Epidermal melanocyte (primary cell): ENCODE results near the gene ZNF211.
A peak's percentile ranks its signal among the peaks of the same experiment; 100 is the strongest.

ENCODE experiments used
- DNase-seq: peaks from one replicate; pipeline ENCODE4 v3.0.0; 2011; ENCODE audit warnings: low spot score; ENCODE audit not compliant: insufficient read length

The ZNF211 gene

GRCh38 chr19:57632987-57633831 lies at the start of gene ZNF211:
Gene ZNF211, plus strand, starts transcription at chr19:57633168. Its CDS starts 179 bp downstream, at chr19:57633347.
- peak; percentile 86 for DNase-seq

- DNase-seq: peak; percentile 97
These were observed 49.2 kb upstream of the ZNF211 start, which contains the start of gene ZIK1 for GRCh38 chr19:57583521-57584416. Gene ZIK1, plus strand, starts transcription at chr19:57584145. Its CDS starts 212 bp downstream, at chr19:57584357.

- DNase-seq: no peak
These were observed 45.4 kb upstream of the ZNF211 start for GRCh38 chr19:57587529-57587928.

- no peak for DNase-seq
These were observed 33.6 kb upstream of the ZNF211 start for GRCh38 chr19:57599377-57599760.

- DNase-seq: peak; percentile 90
These were observed 33.1 kb upstream of the ZNF211 start, which contains the start of gene ZNF530 for GRCh38 chr19:57599761-57600383. Gene ZNF530, plus strand, starts transcription at chr19:57599885. Its CDS starts 4,461 bp downstream, at chr19:57604346.

GRCh38 chr19:57606931-57607330 lies 26.0 kb upstream of the ZNF211 start:
- no peak for DNase-seq

DNA sequence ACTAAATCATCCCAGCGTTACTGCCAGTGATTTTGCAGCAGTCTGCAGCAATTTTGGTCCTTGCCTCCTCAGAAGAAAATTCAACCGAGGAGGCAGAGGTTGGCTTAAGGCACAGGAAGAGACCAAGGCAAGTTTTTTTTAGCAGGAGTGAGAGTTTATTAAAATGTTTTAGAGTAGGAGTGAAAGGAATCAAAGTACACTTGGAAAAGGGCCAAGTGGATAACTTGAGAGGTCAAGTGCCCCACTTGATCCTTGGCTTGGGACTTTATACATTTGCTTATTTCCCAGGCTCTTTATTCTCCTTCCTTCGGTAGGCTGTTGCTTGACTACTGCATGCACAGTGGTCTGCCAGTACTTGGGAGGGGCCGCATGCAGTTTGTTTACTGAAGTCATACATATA lies 21.9 kb upstream of the ZNF211 start:
- DNase-seq: no peak

- peak; percentile 95 for DNase-seq
These were observed 18.8 kb upstream of the ZNF211 start, which contains the start of gene ZNF134 for GRCh38 chr19:57613941-57614743. Gene ZNF134, plus strand, starts transcription at chr19:57614242. Its CDS starts 5,227 bp downstream, at chr19:57619469.

GRCh38 chr19:57615346-57615745 lies 17.6 kb upstream of the ZNF211 start:
- no peak for DNase-seq

- DNase-seq: no peak
These were observed 12.2 kb upstream of the ZNF211 start for GRCh38 chr19:57620673-57621348.

- no peak for DNase-seq
These were observed 9.9 kb upstream of the ZNF211 start for GRCh38 chr19:57623091-57623490.

DNA sequence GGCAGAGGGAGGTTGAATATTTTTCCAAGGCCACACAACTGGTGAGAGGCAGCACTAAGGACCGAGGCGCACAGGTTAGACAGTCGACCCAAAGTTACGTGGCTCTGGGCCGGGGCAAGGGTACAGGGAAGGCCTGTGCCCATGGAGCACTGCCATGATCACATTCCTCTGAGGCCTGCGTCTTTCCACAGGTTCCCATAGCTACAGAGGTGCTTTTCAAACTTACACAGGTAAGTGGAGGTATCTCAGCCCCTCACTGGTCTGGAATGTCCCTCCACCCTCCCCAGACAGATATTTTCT lies 814 bp downstream of the ZNF211 start:
- DNase-seq: no peak

GRCh38 chr19:57637379-57637778 lies 4.4 kb downstream of the ZNF211 start:
- DNase-seq: no peak

GRCh38 chr19:57641715-57642234 lies 8.8 kb downstream of the ZNF211 start:
- no peak for DNase-seq

DNA sequence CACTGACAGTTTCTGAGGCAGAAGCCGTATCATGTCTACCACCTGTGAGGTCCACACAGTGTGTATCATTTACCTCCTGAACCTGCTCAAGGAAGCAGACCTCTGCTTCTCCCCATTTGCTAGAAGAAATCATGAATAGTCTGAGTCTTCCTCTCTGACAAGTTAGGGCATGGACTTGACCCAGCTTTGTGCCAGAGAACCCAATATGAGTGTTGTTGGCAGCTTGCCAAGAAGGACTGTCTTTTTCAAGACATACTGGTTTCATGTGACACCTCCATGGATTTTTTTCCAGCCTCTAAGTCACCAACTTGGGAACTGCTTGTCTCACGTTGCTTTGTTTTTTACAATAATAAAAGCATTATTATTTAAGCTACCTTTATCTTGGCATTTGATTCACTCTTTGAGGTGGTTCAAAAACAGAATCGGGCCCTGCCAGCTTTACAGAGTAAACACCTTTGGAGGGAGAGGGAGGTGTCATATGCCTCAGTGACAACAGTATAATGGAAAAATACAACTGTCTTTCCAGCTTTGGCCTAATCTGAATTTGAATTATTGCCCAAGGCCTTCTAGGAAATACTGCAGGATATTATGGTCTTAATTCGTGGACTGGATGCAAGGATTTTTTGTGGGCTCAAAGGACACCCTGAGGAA lies 9.6 kb downstream of the ZNF211 start:
- no peak for DNase-seq

DNA sequence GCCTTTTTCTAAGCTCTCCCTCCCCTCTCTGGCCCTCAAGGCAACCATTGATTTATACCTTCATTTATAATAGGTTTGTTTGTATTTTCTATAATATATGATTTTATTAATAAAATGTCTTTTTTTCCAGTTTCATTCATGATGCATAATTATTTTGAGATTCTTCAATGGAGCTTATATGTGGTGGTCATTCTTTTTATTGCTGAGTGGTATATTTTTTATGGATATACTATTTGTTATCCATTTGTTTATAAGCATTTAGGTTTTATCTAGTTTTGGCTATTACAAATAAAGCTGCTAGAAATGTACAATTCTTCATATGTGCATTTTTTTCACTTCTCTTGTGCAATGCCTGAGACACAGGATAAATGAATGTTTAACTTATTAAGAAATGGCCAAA lies 10.8 kb downstream of the ZNF211 start:
- no peak for DNase-seq

- no peak for DNase-seq
These were observed 15.5 kb downstream of the ZNF211 start for GRCh38 chr19:57648331-57649003.

- DNase-seq: no peak
These were observed 18.7 kb downstream of the ZNF211 start for GRCh38 chr19:57651654-57651996.

DNA sequence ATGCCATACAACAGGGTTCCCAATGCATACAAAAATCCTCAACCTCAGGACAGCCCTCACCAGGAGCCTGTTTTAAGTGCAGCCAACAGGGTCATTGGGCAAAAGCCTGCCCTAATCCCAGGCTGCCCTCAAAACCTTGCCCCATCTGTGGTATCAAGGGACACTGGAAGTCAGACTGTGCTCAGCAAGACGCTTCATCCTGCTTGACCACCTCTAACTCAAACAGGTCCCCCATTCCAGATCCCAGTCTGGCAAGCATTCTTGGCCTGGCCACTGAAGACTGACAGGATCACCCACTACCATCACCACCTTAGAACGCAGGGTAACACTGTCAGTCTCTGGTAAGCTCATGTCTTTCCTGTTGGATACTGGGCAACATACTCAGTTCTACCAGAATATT lies 20.7 kb downstream of the ZNF211 start:
- DNase-seq: no peak
